GM18867 (cell line): Measurements from ENCODE around the gene KRT85.

Experiments used
- ATAC-seq: cut with Tn5 transposase; IDR thresholded peaks from one replicate; pipeline ENCODE4 v1.9.1; 2021; ENCODE audit warnings: mild to moderate bottlenecking, moderate library complexity; ENCODE audit not compliant: unreplicated experiment

KRT85 gene

DNA sequence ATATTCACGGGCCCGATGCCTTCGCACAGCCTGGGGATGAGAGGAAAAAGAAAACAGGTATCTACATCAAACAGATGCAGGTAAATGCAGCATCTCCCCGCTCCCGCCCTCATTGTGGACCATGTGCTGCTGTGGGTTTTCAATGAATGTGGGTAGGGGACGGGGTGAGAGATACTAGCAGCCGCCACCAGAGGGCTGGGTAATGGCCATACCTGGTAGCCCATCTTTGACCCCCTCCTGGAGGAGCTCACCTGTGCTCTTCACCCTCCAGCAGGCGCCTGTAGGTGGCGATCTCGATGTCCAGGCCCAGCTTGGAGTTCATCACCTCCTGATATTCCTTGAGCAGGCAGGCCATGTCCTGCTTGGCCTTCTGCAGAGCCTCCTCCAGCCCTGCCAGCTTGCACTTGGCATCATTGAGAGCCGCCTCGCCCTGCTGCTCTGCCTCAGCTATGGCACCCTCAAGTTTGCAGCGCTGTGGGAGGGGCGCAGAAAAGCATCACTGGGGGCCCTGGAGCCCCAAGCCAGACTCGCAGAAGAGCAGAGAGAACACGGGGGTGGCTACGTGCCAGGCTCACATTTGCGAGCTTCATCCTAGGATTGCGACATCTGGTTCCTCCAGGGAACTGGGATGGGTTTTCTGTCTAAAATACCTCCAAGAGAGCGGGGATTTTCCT is 28.6 kb upstream of the KRT85 start:
- no peak for ATAC-seq

DNA sequence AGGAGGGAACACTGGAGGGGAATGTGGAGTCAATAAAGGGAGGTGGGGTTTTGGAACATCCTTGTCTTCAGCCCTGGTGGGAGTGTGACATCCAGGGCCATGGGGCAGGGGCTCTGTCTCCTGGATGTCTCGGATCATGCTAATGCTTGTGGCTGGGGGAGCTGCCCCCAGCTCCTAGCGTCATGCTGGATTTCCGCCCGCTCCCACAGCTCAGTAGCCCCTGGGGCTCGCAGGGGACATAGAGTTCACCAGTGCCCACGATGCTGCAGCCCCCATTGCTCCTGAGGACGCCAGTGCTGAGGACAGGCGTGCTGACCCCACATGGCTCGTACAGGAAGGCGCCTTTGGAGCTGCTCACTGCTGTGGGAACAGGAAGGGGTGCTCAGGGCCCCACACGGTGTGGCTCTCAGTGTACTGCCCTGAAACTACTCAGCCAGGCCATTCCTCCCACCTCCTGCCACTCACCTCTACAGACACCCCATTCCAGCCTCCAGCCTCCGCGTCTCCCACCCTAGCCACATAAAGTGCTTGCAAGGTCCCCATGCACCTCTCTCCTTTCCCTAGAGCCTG is 27.6 kb upstream of the KRT85 start:
- no peak for ATAC-seq

DNA sequence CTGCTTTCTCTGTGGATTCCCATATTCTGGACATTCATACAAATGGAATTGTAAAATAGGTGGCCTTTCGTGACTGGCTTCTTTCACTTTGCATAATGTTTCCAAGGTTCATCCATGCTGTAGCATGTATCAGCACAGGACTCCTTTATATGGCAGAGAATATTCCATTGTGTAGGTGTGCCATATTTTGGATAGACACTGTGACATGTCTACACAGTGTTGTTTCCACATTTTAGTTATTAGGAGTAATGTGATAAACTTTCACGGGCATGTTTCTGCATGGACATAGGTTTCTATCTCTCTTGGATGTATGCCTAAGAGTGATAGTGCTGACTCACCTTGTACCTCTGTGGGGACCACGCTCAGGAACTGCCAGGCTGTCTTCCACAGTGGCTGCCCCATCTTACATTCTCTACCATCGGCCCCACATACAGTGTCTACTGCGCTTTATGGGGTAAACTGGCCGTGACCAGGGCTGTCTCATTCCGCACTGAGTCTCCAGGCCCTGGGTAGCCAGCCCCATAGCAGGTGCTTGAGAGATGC is 25.3 kb upstream of the KRT85 start:
- ATAC-seq = no peak

DNA sequence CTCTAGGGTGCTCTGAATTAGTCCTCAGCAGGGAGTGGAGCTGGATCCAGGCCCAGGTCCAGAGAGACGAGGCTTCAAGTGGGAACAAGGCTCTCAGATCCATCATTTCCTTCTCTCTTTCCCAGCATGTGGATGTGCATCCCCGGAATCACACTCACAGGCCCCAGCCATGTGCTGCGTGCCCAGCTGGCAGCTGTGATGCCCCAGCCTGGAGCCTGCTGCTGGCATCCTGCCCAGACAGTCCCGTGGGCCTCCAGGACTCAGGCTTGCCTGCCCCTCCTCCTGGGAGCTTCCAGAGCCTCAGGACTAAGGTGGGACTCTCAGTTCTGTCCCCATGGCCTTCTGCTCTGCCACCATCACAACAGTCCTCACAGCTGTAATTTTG is 24.3 kb upstream of the KRT85 start:
- no peak for ATAC-seq

DNA sequence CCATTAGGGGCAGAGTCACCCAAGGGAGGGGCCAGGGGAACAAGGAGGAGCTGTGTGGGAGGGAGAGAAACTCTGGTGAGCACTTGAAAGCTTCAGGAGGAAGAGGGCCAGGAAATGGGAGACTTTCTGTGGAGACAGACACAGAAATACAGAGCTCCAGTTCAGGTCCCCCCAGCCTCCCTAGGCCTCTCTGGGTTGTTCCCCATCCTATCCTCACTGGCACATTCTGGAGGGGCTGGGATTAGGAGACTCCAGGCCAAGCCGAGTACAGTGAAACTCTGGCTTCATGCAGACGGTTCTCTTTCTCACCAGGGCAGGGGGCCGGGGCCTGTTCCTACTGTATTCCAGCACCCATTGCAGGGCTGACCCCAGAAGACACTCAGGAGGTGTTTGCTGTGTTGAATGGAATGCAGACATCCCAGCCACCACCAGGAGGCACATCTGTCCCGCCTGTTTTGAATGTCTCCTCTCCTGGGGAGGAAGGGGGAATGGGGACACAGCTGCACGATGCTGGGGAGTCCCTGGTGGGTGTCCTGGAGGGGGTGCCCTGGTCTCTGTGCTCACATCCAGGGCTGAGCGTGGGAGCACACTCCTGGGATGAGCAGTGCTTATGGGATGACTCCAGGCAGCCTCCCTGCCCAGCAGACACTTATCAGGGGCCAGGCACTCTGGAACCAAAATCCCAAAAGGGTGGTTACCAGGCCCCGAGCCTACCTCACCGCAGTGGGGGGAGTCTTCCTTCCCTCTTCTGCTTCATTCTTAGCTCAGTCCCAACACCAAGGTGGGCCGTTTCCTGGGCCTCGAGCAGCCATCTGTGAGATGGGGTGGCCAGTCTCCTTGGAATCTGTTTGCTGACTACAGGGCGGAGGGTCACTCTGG is 23.7 kb upstream of the KRT85 start:
- no peak for ATAC-seq

DNA sequence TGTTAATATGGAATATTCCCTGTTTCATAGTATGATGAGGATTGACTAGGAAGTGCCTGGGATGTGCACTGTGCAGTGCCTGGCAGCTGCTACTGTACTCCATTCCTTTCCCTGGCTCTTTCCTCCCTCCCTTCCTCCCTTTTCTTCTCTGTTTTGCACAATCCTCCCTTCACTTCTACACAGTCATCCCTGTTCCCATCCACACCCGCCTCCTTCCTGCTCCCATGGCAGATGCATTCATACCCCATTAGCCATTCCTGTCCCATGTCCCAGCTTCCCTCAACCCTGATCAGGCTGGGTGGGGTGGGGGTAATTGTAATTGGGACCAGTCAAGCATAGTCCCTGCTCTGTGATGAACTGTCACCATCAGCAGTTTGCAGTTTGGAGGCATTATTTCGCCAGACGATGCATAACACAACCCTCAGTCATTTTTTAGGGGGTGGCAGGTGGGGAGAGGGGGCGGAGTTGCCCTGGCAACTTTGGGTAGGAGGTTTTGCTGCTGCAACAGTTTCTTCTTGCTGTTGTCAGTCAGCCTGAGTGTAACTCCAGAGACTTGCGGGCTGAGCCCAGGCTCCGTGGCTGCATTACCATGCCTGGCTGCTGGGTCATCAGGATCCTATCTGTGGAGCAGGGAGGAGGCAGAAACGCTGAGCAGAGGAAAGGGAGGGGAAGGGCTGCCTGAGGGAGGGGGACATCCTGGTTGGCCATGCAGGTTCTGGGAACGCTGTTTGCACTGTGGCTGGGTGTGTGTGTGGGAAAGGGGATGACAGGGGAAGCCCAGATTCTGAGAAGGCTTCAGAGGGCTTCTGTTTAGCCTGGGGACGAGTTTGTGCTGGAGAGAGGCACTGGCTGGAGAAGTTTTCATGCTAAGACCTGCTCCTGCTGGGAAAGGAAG is 22.3 kb upstream of the KRT85 start:
- no peak for ATAC-seq

DNA sequence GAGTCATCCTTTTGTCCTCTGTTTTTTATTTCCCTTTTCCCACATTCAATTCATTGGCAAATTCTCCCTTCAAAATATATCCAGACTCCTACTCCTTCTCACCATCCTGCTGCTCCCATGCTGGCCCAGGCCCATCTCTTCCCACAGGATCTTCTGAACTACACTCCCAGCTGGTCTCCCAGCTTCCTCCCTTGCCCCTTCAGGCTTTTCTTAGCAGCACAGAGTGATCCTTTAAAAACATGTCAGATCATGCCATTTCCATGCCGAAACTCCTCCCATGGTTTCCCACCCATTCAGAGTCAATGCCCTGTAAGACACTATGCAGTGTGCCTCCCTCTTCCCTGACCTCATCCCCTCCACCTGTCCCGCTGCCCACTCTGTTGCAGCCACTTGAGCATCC is 20.6 kb upstream of the KRT85 start:
- no peak for ATAC-seq

DNA sequence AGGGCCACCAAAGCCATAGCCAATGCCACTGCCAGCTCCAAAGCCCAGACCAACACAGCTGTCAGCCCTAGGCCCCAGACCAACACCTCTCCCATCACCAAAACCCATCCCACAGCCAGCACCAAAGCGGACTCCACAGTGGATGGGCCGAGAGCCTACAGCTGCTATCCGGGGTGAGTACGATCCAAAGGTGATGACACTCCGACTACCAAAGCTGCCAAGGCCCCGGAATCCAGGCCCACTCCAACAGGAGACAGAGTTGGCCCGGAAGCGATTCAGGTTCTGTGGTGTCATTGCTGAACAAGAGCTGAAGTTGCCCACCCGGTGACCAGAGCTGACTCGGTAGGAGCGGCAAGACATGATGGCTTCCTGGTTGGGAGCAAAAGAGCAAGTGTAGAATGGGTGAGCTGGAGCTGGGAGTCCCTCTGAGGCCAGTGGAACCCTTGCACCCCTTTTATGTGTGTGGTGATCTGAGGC is 18.0 kb upstream of the KRT85 start, which contains the start of gene KRT84:
TSS of gene KRT84 (minus strand) at position 427 of the 477 bp plus-strand sequence. CDS start at position 360, 67 bp downstream.
- no peak for ATAC-seq

DNA sequence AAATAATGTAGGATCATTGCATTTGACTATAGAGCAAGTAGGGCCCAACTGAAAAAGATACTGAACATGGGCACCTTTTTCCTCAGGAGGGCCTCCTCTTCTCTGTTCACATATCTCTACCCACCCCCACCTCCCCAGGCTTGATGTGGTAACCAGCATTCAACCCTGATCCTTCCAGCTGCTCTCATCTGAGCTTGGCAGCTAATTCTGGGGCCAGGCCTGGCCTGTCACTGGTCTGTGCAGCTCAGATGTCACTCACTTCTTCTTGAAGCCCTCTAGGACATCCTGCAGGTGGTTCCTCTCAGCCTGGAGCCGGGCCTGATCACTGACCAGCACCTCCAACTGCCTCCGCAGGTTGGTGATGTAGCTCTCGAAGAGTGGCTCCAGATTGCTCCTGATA is 16.1 kb upstream of the KRT85 start:
- no peak for ATAC-seq

DNA sequence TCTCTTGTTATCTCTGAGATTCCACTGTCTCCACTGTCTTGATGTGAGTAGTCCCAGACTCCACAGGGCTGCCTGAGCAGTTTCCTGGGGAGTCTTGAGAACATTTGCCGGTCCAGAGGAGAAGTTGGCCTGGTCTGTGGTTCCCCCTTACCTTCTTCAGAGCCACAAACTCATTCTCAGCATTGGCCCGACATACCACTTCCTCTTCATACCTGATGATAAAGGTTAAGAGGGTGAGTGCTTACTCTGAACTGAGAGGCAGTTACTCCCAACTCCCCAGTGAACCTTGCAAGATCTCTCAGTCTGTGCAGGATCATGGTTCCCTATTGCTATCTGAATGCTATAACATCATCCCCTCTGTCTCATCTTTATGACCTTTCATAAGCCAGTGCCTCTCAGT is 15.6 kb upstream of the KRT85 start:
- ATAC-seq = no peak

DNA sequence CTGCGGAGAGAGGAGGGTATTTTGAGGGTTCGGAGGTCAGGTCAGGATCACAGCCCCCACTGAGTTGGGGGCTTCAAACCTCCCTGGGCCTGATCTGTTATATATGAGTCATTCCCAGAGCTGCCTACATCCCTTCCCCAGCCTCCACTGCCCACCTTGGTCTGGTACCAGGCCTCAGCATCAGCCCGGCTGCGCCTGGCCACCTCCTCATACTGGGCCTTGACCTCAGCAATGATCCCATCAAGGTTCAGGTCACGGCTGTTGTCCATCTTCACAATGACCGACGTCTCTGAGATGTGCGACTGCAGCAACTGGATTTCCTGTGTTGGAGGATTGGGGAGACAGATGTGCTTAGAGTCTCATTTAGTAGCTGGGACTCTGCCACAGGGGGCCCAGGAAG is 13.9 kb upstream of the KRT85 start:
- ATAC-seq = no peak

DNA sequence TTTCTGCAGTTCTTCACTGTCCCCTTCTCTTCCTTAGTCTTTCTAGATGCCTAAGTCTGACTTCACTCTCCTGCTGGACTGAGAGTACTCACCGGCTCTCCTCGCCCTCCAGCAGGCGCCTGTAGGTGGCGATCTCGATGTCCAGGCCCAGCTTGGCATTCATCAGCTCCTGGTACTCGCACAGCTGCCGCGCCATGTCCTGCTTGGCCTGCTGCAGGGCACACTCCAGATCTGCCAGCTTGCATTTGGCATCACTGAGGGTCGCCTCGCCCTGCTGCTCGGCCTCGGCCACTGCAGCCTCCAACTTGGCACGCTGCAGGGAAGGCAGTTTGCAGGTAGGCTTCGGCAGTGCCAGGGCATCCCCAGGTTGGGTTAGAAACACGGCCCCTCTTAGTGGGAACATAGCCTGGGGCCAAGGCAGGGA is 13.0 kb upstream of the KRT85 start:
- ATAC-seq = no peak

DNA sequence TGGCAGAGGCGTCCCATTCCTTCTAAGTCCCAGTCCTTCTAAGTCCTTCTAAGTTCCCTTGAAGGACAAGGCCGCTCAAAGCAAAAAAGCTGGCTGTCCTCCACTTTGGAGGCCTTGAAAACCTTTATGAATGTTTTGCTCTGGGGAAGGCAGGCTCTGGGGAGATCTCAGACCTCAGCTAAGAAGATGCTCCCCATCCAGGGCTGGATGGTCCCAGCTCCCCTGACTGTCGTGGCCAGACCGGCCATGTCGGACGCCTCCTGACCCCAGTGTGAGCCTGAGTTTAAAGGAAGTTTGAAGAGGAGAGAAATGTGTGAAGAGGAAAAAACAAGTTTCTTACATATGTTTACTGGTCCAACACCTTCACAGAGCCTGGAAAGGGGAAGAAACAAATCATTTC is 12.3 kb upstream of the KRT85 start:
- ATAC-seq = no peak

DNA sequence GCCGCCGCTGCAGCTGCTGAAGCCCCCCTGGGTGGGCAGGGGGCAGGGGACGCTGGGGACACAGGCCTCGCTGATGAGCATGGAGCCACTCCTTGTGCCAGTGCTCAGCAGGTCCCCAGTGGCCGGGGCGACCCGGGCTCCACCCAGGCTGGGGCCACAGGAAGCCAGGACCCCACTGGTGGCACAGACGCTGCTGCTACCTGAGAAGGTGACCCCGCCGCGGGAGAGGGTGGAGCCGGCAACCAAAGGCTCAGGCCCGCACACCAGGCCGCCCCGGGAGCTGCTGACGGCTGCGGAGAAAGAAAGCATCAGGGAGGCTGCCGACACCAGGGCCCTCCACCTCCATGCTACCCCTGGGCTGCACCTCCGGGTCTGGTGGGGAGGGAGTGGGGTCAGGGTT is 10.8 kb upstream of the KRT85 start:
- ATAC-seq = no peak

DNA sequence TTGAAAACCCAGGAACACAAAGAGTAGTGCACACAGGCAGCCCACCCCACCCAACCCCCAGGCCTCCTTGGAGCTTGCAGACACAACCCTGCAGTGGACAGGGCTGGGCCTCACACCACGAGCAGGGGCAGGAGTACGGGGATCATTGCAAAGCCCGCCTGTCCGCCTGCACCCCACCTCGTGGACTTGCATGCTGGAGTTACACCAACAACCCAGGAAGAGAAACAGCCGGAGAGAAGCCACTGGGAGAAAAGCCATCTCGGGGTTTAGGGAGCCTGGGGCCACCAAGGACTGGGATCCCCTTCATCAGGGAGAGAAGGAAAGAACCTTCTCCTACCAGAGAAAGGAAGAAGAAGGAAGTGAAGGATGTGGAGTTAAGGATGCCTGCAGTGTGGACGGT is 10.0 kb upstream of the KRT85 start:
- no peak for ATAC-seq

DNA sequence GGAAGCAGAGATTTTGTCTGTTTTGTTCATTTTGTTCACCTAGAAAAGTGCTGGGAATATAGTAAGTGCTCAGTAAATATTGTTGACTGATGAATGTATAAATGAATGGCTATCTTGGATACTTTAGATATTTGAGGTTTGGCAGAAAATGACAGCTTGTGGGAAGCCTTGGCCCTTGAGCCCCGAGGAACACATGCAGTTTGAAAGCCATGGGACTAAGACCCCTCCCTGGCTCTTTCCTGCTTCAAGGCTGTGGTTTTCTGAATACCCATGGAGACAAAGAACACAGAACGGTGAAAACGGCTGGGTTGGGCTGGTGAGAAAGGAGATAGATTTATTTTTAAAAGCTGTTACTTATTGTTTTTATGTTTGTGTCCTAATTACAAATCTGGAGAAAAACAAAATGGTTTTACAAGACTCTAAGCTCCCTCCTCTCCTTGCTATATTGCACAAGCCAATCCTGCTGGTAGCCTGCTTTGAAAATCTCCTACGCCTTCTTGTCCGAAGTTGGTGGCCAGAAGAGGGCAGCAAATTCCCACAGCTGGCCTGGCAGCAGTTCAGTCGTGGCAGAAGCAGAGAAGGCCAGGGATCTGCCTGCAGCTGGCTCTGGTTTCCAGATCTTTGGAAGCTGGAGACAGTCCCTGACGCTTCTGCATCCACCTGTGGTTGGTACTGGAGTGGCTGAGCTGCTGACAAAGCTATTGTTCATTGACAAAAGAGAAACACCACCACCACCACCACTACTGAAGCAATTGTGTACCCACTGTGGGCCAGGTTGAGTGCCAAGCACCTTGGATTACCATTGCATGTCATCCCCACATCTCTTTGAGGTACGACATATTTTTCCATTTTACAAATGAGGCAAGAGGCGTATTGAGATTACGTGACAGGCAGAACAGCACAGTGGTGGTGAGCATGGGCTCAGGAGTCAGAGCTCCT is 5.2 kb upstream of the KRT85 start:
- no peak for ATAC-seq

DNA sequence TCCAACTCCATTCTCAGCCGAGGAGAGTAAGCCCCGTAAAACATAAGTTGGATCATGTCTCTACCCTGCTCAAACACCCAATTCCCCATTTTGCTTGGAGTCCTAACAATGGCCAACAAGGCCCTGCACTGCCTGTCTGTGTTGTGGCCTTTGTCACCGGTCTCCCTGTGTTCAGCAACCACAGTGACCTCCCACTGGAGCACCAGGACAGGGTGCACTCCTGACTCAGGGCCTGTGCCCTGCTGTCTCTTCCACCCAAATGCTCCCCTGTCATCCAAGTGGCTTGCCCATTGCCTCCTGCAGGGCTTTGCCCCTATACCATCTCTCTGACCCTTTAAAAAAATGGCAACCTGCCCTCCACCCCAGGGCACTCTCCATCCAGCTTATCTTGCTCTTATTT is 4.4 kb upstream of the KRT85 start:
- no peak for ATAC-seq

DNA sequence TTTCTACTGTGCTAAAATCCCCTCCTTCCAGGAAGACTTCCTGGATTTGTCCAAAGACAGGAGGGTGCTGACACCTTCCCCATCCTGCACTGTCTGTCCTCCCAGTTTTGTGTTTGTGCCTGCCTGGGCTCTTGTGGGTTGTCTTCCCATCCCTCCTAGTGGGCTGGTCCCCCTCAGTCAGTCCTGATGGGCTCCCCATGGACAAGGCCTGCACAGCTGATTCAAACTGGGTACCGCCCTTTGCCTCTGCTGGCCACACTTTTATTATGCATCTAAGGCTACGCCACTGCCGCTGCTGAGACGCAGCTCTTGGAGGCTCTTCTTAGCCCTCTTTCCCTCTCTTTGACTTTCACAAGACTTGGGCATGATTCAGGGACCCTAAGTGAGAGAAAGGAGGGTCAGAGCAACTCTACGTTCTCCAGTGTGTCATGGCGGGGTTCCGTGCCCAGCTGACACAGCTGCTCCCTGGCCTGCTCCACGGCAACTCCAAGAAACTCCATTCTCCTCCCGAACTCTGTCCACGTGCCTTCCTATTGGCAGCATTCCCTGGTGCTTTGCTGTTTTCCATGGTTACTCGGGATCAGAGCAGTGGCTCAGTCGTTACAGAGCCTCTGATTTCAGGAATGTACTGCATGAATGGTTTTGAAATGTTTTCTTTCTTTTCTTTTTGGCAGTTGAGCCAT is 3.8 kb upstream of the KRT85 start:
- ATAC-seq = no peak

DNA sequence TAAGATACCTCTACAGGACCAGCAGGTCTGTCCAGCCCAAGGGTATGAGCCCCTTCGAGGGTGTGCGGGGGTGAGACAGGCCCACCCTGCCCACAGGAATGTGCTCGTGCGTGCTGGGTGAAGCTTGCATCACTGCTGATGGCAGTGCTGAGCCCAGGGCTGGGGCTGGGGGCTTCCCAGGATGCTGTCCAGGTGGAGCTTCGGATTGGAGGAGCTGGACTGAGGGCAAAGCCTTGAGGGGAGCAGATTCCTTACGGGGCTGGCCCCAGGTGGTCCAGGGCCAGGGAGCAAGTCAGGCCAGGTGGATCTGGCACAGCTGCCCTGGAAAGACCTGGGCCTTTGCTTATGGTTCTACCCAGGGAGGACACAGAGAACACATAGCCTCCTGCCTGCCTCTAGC is 2.5 kb upstream of the KRT85 start:
- no peak for ATAC-seq
